ACHN (cell line): Measurements from ENCODE around the gene PCNX1.

Experiments used
- DNase-seq: peaks from one replicate; pipeline ENCODE4 v3.0.0-alpha.2; 2015
- in situ Hi-C: cut with HindIII; loops from 2 replicates; pipeline ENCODE4 v1.10.0; 2017; ENCODE audit warnings: low sequenced_read_pairs, low pct_ligation_motif_present, low pct_unique_long_range_greater_than_20kb

Gene PCNX1

DNA sequence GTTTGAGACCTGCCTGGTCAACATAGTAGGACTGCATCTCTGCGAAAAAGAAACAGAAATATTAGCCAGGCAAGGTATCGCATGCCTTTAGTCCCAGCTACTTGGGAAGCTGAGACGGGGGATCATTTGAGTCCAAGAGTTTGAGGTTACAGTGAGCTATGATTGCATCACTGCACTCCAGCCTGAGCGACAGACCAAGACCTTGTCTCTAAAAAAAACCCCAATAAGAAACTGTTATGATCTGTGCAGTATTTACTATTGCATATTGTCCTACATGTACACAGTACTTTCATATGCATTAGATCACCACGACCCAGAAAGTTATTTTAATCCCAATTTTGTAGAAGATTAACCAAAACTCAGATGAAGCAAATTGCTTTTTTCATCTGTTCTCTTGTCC, 187.5 kb downstream of the PCNX1 start:
- no peak for DNase-seq
- in situ Hi-C loops: no loop called here

DNA sequence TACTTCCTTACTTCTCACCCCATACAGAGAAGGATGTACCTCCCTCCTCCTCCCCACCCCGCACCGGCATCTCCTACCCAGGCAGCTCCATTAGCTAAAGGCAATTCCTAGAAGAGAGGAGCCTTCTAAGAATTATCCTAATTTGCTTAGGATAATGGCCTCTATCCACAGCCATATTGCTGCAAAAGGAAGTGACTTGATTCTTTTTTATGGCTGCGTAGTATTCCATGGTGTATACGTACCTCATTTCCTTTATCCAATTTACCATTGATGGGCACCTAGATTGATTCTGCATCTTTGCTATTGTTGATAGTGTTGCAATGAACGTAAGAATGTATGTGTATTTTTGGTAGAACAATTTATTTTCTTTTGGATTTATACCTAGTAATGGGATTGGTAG, 189.7 kb downstream of the PCNX1 start:
- in situ Hi-C loops: no loop called here
- DNase-seq: no peak

DNA sequence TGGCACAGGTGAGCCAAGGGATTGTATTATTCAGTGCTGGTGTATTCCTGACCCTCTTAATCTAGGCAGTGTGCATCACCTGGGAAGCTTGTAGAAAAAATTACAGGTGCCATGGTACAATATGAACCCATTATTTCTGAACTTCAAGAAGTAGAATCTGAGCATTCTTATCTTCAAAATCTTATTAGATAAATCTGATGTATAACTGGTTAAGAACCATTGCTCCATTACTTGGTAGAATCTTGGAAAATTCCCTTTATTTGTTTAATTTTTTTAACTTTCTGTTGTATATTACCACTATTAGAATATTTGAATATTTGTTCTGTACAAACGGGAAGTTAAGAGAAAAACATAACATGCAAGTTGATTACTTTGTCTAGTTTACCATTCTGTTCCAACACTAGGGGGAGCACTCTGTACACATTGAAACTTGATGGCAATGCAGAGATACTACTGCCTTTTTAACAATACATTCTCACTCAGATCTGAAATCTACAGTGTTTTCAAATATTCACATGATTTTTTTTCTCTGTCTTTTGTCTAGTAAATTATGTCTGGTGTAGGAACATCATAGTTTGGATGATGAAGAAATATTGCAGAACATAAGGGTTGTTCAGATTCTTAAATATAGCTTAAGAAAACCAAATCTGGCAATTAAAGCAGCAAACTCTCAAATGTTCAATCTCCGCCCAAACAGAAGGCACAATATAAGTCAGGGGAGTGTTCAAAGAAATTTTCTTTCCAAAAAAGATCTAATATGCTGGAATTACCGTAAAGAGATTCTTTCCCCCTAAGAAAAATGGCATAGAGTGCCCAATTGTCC, 196.6 kb downstream of the PCNX1 start:
- in situ Hi-C loops: no loop called here
- peak; percentile 47 for DNase-seq

DNA sequence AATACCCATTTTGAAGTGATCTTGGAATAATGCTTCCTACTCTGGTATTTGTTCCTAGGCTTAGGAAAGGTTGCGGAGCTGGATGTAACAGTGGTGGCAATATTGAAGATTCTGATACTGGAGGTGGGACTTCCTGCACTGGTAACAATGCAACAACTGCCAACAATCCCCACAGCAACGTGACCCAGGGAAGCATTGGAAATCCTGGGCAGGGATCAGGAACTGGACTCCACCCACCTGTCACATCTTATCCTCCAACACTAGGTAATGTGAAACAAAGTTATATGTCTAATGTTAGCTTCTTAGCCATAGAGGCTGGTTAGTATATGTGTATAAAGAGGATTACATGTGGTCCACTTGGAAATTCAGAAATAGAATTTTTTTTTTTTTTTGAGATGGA, 197.9 kb downstream of the PCNX1 start:
- in situ Hi-C loops: no loop called here
- no peak for DNase-seq

DNA sequence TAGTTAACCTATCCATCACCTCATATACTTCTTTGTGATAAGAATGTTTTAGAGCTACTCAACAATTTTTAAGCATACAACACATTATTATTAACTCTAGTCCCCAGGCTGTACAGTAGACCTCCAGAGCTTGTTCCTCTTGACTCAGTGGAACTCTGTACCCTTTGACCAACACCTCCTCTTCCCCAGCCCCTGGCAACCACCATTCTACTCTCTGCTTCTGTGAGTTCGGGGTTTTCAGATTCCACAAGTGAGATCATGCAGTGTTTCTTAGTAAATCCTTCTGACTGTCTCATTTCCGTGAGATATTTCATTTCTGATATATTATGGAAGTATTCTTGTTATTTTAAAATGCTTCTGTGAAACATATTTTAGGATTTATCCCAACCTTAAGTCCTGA, 200.7 kb downstream of the PCNX1 start:
- in situ Hi-C loops: no loop called here
- DNase-seq: no peak

DNA sequence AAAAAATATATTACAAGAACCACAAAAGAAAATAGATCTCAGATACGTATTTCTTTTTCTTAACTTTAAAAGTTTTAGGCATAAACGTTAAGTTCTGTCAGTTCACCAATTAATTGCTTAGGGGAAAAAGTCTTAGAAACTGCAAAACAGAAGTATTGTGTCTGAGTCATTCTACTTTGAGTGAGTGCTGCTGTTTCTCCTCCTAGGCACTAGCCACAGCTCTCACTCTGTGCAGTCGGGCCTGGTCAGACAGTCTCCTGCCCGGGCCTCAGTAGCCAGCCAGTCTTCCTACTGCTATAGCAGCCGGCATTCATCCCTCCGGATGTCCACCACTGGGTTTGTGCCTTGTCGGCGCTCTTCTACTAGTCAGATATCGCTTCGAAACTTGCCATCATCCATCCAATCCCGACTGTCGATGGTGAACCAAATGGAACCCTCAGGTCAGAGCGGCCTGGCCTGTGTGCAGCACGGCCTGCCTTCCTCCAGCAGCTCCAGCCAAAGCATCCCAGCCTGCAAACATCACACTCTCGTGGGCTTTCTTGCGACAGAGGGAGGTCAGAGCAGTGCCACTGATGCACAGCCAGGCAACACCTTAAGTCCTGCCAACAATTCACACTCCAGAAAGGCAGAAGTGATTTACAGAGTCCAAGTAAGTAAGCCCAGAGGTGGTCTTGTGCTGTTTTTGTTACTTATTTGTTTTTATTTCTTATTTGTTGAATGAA, 201.3 kb downstream of the PCNX1 start:
- no peak for DNase-seq
- in situ Hi-C loops: no loop called here

DNA sequence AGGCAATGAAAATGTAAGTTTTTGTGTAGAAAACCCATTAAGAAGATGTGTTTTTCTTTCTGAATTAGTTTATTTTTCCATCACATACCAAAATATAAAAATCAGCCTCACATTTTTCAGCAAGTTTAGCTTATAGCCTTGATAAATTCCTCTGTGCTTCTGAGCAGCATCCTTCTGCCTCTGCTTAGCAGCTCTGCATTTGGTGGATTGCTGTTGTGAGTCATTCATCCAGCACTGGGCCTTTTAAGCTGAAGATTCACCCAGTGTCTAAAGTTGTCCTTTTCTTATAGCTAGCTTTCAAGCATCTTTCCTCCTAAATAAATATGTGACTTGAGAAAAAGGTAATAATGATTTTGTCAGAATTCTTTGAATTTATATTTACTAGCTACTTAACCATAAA, 206.1 kb downstream of the PCNX1 start:
- in situ Hi-C loops: no loop called here
- DNase-seq: no peak

DNA sequence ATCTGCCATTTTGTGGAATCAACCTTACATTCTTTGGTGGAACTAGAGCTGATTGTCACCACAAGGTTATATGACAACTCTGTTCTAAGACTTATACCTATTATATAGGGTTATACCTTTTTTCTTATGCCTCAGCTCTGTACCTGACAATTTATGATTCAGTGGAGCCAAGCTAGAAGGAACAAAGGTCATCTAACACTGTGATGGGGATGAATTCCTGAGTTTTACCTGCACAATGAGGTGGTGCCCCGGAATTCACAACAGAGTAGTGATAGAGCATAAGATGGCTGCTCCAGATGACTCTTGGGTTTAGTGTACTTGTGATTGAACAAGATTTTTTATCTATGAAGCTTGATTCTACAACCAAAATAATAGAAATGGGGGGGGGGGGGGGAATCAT, 207.3 kb downstream of the PCNX1 start:
- DNase-seq: no peak
- in situ Hi-C loops: no loop called here

DNA sequence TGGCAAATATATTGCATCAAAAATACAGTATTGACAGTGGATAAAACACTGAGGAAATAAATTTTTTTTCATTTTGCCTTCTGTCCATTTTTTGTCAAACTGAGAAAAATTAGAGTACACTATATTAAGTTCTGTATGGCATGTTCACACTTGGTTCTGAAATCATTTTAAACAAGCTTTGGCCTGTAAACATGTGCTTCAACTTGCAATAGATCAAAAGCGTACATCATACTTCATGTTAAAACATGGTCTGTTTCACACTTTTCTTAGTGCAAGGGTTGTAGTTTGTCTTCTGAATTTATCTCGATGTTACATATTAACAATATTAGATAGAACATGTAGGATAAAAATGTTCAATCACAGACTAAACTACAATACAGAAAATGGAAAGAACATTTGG, 208.0 kb downstream of the PCNX1 start:
- DNase-seq: no peak
- in situ Hi-C loops: no loop called here

DNA sequence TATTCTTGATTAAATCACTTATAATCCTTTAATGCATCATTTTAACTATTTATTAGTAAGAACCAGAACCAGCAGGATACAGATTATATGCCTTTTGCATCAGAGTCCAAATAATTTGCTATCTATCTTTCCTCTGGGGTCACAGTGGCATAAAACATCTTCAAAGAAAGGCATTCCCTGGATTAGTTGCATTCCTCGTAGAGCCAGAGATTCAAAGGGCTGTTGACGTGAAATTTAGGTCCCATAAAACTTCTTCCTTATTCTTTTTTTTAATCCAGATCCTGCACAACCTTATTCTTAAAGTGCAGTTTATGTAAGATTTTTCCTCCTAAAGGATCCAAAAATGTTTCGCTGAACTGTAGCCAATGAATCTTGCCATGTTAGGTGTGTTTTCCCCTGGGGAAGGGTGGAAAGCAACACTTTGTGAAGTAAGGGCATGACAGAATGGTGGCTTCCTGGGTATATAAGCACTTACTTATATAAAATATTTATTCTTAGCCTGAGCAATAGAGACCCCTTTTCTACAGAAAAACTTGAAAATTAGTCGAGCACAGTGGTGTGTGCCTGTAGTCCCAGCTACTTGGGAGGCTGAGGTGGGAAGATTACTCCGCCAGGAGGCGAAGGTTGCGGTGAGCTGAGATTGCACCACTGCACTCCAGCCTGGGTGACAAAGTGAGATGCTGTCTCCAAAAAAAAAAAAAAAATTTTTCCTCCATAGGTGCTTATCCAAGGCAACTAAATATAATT, 208.7 kb downstream of the PCNX1 start:
- DNase-seq: no peak
- in situ Hi-C loops: no loop called here

DNA sequence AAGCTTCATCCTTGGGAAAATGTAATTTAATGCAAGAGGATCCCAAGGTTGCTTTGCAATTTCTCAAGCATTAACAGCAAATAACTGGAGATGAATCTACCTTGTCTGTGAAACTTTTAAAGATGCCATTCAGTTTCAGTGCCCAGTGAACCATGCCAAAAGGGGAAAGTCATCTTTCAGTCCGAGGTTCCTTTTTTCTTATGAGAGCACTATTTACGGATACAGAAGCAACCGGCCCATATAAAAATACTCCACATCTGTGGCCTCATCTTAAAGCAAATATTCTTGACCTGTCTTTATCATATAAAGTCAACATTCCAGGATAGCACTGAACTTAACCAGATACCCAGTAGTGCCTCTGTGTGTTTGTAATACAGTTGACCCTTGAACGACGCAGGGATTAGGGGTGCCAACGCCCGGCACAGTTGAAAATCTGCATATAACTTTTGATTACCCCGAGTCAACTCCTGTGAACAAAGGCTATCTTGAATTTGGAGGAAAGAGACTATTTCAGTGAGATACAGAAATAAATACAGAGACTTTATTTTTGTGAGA, 209.4 kb downstream of the PCNX1 start:
- no peak for DNase-seq
- in situ Hi-C loops: no loop called here

DNA sequence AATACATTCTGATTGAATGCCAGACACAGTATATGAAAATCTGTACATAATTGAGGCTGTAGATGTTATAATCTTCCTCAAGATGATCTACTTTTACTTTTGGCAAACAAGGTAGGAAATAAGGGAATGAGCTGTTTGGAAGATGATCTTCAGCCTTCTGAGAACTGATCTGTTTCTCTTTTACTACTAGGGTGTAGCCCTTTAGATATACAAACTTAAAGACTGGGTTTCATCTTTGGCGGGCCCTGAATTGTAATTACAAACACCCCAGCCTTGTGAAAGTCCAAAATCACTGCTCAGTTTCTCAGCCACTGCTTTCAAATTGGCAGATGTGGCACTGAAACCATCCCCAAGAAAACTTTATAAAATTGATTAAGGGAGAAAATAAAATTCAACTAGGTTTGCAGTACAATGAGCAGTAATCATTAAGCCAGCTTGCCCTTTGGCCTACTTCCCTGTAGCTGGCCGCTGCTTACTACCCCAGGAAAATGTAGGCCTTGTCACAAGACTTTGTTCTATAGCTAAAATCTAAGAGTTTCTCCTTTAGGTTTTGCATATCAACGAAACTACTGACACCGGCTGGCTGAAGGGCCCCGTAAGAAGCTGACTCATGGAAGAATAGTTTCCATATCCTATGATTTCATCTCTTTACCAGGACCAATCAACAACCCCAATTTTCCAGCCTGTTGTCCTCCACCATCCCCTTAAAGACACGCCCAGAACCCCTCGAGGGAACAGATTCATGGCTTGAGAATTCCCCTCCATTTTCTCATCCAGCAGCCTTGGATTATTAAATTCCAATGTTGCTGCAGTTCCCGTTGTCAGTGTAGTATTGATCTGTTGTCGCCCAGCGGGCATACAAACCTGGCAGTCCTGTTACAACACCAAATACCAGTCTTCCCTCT, 210.8 kb downstream of the PCNX1 start:
- DNase-seq: peak; percentile 65
- in situ Hi-C loops: no loop called here

DNA sequence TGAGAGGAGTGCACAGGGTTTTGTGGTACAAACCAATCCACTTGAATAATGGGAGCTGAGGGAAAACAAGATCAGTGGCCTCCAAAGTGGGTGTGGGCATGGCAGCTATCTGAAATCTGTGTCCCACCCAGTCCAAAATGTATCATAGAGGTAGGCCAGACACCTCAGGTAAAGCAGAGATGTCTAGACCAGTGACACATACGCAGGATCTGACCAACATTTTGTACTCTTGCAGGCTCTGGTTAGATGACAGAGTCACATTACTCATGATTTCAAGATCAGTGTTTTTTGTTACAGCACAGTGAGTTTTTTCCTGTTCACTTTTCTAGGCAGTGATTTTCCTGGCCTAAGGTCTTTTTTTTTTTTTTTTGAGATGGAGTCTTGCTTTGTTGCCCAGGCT, 211.8 kb downstream of the PCNX1 start:
- in situ Hi-C loops: no loop called here
- no peak for DNase-seq

DNA sequence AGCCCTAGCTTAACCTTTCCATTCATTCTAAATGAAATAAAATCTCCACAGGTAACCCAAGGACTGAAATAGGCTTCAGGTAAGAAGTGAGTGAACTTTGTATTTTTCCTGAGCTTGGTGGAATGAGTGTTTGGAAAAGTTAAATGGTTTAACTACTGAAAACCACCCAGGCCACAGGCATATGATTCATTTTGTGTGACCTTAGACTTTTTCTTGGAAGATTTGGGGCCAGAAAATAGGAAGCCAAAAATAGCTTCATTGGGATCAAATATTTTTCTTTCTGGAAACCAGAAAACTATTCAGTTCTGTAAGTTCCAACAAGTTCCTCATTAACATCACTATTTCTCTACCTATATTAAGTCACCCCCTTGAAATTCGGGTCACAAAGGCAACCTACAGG, 212.6 kb downstream of the PCNX1 start:
- no peak for DNase-seq
- in situ Hi-C loops: no loop called here

DNA sequence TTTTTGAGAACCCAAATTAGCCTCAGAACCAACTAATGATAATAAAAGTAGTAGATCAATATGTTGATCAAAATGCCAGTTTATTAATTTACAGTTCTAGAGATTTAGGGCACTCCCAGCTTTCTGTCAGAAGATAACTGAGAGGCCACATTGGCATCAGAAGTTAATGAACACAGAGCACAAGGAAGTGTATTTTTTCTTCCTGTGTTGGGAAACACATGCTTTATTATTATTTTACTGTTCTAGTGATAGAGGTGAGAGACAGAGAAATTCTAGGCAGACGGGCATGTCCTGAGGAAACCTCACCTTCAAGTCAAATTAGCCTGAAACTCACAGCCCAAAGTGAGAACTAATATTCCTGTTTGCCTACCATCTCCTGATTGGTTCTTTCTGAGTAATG, 213.7 kb downstream of the PCNX1 start:
- in situ Hi-C loops: no loop called here
- no peak for DNase-seq

DNA sequence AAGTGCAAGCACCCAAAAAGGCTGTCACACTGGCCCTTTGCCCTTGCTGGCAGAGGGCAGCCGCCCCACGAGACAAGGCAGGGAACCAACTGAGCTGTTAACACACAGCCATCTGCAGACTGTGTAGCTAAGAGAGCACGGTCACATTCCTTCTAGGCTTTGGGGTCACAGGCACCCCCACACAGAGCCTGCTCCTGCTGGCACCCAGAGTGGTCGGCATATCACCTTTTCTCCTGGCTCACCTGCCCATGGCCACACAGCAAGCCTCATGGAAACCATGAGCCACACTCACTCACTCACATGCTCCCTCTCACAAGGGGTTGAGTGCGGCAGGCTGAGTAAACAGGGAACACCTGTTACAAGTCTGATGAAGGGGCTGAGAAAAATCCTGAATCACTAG, 214.5 kb downstream of the PCNX1 start:
- in situ Hi-C loops: no loop called here
- no peak for DNase-seq

DNA sequence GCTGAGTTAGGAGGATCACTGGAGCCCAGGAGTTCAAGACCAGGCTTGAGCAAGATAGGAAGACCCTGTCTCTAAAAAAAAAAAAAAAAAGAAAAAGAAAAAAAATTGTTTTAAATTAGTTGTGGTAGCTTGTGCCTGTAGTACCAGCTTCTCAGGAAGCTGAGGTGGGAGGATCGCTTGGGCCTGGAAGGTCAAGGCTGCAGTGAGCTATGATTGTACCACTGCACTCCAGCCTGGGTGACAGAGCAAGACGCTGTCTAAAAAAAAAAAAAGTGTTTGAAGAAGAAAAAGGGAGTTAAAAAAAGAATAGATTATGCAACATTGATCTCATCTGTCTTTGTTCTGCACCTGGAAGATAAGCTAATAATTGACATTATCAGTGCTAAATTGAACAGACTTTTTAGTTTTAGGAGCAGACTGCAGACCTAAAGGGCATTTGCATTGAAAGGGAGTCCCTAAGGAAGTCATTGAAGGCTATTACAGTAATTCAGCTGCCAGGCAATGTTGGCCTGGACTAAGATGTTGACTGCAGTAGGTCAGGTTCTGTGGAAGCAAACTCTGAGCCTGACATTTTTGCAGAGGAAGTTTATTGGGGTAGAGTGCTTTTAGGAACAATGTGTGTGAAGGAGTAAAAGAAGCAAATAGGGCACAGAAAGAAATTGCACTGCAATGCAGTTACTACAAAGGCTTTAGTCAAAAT, 215.8 kb downstream of the PCNX1 start:
- in situ Hi-C loops: no loop called here

More for the DNA sequence above, 215.8 kb downstream of the PCNX1 start:
- no peak for DNase-seq
